Activated CD8-positive, alpha-beta memory T cell treated with anti-CD3 and anti-CD28 coated beads, Interleukin-2, amount 50 U/mL, for 24 hours (primary cell): ENCODE results near the gene ZEB2.

Experiments
- DNase-seq: peaks from one replicate; pipeline ENCODE4 v3.0.0-alpha.2; 2020; ENCODE audit errors: extremely low read depth

ZEB2 gene

DNA sequence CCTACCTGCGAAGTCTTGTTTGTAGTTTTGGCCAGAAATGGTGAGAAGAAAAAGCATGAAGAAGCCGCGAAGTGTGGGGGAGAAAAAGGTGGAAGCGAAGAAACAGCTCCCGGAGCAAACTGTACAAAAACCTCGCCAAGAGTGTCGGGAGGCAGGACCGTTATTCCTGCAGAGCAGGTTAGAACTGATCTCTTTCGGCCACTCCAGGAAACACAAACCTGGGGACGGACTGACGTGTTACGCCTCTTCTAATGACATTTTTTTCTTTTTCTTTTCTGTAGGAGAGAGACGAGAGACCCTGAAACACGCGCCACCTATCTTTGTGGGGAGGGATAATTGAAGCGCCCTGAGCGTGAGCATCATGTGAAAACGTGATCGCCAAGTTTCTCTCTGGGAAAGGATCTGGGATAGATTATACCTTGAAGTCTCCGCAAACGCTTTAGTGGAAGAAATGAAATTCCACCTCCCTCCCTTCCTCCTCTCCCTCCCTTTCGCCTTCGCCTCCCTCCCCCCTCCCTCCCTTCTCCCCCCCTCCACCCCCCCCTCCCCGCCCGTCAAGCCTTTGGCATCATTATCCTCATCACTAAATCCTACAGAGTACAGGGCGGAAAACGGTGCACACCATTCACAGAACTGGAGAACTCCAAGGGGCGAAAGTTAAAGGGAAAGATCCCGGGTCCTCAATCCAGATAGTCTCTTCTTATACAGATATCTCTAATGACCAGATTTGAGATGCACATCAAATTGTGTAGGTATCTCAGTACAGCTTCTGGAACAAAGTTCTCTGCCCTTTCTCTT, at the start of gene ZEB2:
ZEB2 (minus strand) TSS at position 186 of the 798 bp plus-strand sequence. CDS start 2,769 bp downstream, outside the sequence.
- DNase-seq = no peak

- no peak for DNase-seq
Measured at GRCh38 chr2:144567745-144568144, 47.8 kb upstream of the ZEB2 start.

DNA sequence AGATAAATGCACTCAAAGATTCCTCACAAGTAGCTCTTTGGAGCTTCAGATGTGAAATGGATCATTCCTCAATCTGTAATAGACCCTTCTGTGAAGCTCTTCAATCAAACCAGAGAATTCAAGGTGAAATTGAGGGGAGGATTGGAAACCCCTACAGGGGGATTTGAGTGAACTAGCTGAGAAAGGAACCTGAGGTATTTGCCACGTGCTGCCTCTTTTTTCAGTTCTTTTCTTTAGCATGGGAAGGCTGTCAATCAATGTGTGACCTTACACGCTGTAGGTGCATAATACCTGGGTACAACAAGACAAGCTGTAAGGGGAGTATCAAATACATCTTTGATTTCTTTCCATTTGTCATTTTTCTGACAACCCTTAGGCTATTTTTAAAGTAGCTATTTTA, 46.5 kb upstream of the ZEB2 start:
- no peak for DNase-seq

- DNase-seq = no peak
Measured at GRCh38 chr2:144560251-144560650, 40.3 kb upstream of the ZEB2 start.

DNA sequence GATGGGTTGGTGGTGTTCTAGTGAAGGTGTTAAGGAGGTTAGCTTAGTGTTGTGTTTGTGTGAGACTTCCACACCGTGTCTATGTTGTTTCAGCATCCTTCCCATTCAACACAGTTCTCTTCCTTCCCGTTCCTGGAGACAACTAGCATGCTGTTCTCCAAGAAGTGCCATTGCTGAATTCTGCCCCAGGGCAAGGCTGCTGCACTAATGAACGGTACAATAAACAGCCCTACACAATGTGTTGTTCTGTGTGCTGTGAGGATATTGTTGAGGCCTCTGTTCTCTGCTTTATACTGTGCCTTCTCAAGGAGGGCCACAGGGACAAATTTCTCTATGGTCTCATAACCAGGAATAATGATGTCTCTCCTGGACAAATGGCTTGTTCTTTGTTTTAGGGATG, 39.8 kb upstream of the ZEB2 start:
- no peak for DNase-seq

- no peak for DNase-seq
Measured at GRCh38 chr2:144559242-144559641, 39.3 kb upstream of the ZEB2 start.

- no peak for DNase-seq
Measured at GRCh38 chr2:144554492-144555210, 34.7 kb upstream of the ZEB2 start.

DNA sequence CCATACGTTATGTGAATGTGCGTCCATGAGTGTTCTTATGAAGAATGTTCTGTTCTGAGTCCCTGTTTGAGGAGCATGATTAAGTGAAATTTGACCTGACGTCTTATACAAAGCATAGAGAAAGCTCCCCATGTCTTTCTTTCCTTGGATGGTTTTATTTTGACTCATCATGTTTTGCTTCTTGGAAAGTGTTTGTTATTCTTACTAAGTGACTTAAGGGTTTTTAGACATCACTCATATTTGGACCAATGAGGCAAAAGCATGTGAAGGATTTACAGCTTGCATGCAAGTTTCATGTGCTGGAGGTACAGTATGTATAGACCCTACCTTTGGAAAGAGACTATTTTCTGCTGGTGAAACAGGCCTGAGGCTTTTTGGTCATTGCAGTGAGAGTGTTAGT, 33.5 kb upstream of the ZEB2 start:
- no peak for DNase-seq

- DNase-seq = no peak
Measured at GRCh38 chr2:144552821-144553220, 32.9 kb upstream of the ZEB2 start.

GRCh38 chr2:144550911-144551310, 31.0 kb upstream of the ZEB2 start:
- no peak for DNase-seq

DNA sequence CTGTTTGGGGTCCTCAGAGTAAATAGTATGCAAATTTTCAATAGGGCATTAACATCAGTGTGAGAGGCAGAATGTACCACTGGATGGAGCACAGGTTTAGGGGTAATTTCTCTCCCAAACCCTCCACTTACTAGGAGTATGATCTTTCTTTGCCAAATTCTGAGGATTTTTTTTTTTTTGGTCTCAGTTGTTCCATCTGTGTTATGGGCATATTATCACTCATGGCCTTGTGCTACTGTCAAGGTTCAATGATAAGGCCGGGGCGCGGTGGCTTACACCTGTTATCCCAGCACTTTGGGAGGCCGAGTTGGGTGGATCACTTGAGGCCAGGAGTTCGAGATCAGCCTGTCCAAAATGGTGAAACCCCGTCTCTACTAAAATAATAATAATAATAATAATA, 30.2 kb upstream of the ZEB2 start:
- no peak for DNase-seq

- DNase-seq = no peak
Measured at GRCh38 chr2:144548532-144549191, 28.7 kb upstream of the ZEB2 start.

GRCh38 chr2:144548088-144548487, 28.2 kb upstream of the ZEB2 start:
- no peak for DNase-seq

DNA sequence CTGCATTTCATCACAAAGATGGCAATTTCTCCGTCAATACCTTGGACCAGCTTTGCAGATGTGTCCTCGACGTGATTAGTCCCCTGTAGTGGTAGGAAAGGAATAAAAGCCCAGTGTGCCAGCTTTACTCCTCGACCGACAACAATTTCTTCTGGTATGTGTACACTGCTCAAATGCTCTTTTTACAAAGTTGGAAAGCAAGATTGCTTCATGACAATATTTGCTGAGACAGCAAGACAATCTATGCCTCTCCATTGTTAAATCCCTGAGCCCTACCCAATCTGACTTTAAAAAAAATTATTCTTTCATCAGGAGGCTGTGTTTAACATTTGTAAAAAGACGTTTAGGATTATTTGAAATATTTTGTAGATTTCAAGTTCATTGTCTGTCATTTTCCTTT, 27.6 kb upstream of the ZEB2 start:
- DNase-seq = no peak

DNA sequence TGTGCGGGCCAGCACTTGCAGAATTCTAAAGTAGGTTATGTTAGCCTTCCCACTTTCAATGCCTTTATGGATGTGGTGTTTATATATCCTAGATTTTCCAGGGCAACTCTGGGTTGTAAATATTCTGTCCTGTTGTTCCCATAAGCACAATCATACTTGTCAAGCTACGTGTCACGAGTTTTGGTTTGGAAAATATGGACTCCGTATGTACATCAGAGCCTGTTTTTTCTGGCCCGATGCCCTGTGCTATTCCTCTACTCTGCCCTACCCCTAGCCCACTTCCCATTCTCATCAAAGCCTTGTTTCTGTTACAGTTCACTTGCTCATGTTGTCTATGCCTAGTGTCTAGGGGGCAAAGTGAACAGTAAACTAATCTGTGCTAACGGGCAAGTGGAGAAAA, 27.0 kb upstream of the ZEB2 start:
- no peak for DNase-seq

DNA sequence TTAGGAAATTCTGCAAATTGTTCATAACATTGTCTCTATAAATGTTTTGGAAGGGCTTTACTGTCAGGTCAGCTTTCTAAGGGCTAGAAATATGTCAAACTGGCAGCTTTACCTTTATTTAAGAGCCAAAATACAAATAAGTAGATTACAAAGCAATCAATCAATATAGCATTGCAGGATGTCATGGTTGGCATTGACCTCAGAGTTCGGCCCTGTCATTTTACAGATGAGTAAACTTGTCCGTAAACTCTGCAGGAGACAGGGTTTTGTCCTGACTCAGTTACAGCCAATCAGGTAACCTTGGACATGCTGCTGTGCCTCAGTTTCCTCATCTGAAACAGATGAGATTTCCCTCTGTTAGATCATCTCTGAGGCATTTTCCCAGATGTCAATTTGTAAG, 25.9 kb upstream of the ZEB2 start:
- DNase-seq = no peak

DNA sequence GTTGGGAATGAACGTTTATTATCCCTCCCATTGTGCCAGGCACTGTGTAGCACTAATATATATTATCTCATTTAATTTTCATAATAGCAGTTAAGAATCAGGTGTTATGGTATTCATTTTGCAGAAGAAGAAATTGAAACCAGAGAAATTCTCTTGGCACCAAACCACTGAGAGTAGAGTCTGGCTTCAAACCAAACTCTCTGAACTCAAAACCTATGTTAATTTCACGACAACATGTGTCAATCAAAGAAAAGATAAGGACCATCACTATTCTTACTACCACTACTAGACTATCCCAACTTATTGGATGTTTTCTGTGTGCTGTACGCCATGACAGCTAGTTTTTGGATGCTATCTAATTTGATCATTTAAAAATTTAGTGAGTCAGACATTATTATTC, 24.1 kb upstream of the ZEB2 start:
- DNase-seq = no peak

DNA sequence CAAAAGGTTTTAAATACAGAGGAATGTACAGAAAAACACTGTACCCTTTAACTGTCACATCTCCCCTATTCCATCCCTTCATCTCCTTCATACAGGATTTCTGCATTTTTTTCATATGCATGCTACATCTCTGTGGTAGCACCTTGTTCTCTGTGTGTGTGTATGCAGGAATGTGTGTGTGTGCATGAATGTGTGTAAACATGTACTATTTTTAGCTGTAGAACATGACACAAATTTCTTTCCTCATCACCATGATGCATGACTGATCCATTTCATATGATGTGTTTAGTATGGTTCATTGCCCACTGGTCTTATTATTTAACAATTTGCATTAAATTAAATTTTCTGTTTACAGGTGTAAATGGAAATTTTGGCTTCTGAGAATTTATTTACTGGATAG, 21.5 kb upstream of the ZEB2 start:
- DNase-seq = no peak

GRCh38 chr2:144539289-144539782, 19.4 kb upstream of the ZEB2 start:
- DNase-seq = no peak

GRCh38 chr2:144535300-144535699, 15.4 kb upstream of the ZEB2 start:
- DNase-seq = no peak

DNA sequence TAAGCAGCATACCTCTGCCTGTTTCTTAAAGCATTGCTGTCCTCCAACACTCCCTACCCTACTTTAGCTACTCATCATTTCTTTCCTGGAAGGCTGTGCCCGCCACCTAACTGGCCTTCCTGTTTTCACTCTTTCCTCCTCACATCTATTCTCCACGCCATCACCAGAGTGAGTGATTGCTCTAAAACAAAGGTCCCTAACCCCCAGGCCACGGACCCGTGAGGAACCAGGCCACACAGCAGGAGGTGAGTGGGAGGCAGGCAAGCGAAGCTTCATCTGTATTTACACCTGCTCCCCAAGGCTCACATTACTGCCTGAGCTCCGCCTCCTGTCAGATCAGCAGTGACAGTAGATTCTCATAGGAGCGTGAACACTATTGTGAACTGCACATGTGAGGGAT, 13.3 kb upstream of the ZEB2 start:
- DNase-seq = no peak

DNA sequence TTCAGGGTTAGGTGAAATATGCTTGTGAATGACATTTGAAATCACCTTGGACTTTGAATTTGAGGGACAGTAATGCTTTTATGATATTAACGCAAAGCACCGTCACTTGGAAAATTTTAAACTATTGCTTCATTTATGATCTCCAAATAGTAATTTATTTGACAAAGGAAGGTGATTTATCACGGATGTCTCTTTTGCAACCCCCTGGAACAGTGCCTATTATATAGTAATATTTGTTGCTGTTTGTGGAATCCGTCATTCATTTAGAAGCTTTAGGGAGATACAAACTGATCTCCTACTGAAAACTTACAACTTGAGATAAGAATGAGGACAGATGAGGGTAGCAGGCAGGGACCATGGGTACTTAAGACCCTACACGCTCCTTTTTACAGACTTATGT, 10.7 kb upstream of the ZEB2 start:
- DNase-seq = no peak

GRCh38 chr2:144529841-144530240, 9.9 kb upstream of the ZEB2 start:
- no peak for DNase-seq
